DND-41 (cell line): ENCODE results near the gene MPP2.

Source experiments
- CTCF ChIP-seq: IDR thresholded peaks from 2 replicates; pipeline ENCODE4 v1.5.1; 2012; ENCODE audit warnings: borderline replicate concordance, low read length, moderate library complexity, mild to moderate bottlenecking; ENCODE audit not compliant: poor library complexity, severe bottlenecking; ENCODE audit errors: extremely low read depth
- EZH2 ChIP-seq: IDR thresholded peaks from 3 replicates; pipeline ENCODE4 v1.6.1; 2012; ENCODE audit warnings: borderline replicate concordance, low read depth, mild to moderate bottlenecking, moderate library complexity, low read length, inconsistent platforms; ENCODE audit not compliant: severe bottlenecking

GRCh38 chr17:43952351-43952723, 45.0 kb upstream of the MPP2 start:
- no peak for TF ChIP-seq CTCF
- no peak for TF ChIP-seq EZH2
